T-cell (primary cell): ENCODE results near the gene CD86. TPM values are rescaled to one million over a fixed set of nuclear protein-coding genes. Genes with fewer than 3 reads are reported as not detected.

Experiments used
- ATAC-seq, 4 experiments: fragments of 200-7000 bp in 3 of 4; fragments of 150-1000 bp in 1 of 4; cut with Tn5 transposase; replicated peaks in 1 of 4; 1 replicate in 3 of 4; 2 replicates in 1 of 4; pipeline ENCODE4 v1.10.0; 2021; ENCODE audit warnings: moderate library complexity in 3 of 4, mild to moderate bottlenecking in 2 of 4, moderate number of reproducible peaks in 1 of 4
- CTCF ChIA-PET, 2 donors: fragments of 300-600 bp; sonication (Branson Sonifier 250); formaldehyde crosslinking; loops; one replicate each; lab custom pipeline; 2022; ENCODE audit warnings: antibody characterized with exemption in 2 of 2; lab: Charles Lee
- POLR2A ChIA-PET, 2 donors: fragments of 300-600 bp; sonication (Branson Sonifier 250); formaldehyde crosslinking; loops; one replicate each; lab custom pipeline; 2022; ENCODE audit warnings: antibody characterized with exemption in 2 of 2; lab: Charles Lee
- DNase-seq, 35 experiments: peaks; one replicate each; pipeline versions ENCODE4 v3.0.0 to v3.0.0-alpha.2; 2013 to 2023
- H3K27ac ChIP-seq: one replicate; pipeline ENCODE4 v1.5.1; 2013; ENCODE audit warnings: low read length
- H3K27me3 ChIP-seq, 2 experiments: replicated peaks in 1 of 2; 1 replicate in 1 of 2; 2 replicates in 1 of 2; pipeline versions ENCODE4 v1.6.1 to v1.7.0; 2013; ENCODE audit warnings: low read length in 1 of 2, mixed read lengths in 1 of 2; ENCODE audit not compliant: control insufficient read depth in 2 of 2, insufficient read depth in 2 of 2; ENCODE audit errors: extremely low read depth in 1 of 2
- H3K36me3 ChIP-seq, 2 donors: 1 replicate in 1 of 2; 2 replicates in 1 of 2; pipeline versions ENCODE4 v1.6.1 to v1.7.0; 2013; ENCODE audit warnings: low read length in 1 of 2; ENCODE audit not compliant: control insufficient read depth in 2 of 2, insufficient read depth in 1 of 2; ENCODE audit errors: extremely low read depth in 1 of 2
- H3K4me1 ChIP-seq, 2 experiments: 1 replicate in 1 of 2; 2 replicates in 1 of 2; pipeline versions ENCODE4 v1.6.1 to v1.7.0; 2013; ENCODE audit warnings: low read length in 2 of 2, mixed read lengths in 1 of 2; ENCODE audit not compliant: insufficient read depth in 2 of 2, control insufficient read depth in 1 of 2; ENCODE audit errors: extremely low read depth in 1 of 2
- H3K4me3 ChIP-seq, 2 donors: 1 replicate in 1 of 2; 2 replicates in 1 of 2; pipeline versions ENCODE4 v1.5.1 to v1.7.0; 2013; ENCODE audit warnings: mild to moderate bottlenecking in 2 of 2, low read length in 1 of 2, moderate library complexity in 1 of 2; ENCODE audit not compliant: control insufficient read depth in 1 of 2; ENCODE audit errors: extremely low read depth in 1 of 2
- H3K9me3 ChIP-seq: 2 replicates; pipeline ENCODE4 v1.7.0; 2013
- H3K27ac Mint-ChIP-seq, 2 donors: one replicate each; pipeline ENCODE4 v1.8.0; 2020 to 2021; ENCODE audit warnings: mild to moderate bottlenecking in 2 of 2, mixed read lengths in 2 of 2
- H3K27me3 Mint-ChIP-seq, 2 donors: one replicate each; pipeline ENCODE4 v1.8.0; 2021 to 2022; ENCODE audit warnings: mixed read lengths in 2 of 2
- H3K36me3 Mint-ChIP-seq: one replicate; pipeline ENCODE4 v1.8.0; 2021; ENCODE audit warnings: mixed read lengths
- H3K4me1 Mint-ChIP-seq, 3 donors: one replicate each; pipeline ENCODE4 v1.8.0; 2020 to 2022; ENCODE audit warnings: mixed read lengths in 3 of 3, mild to moderate bottlenecking in 1 of 3
- H3K4me3 Mint-ChIP-seq, 3 donors: one replicate each; pipeline ENCODE4 v1.8.0; 2020 to 2022; ENCODE audit warnings: mild to moderate bottlenecking in 3 of 3, mixed read lengths in 3 of 3, moderate library complexity in 3 of 3
- H3K9me3 Mint-ChIP-seq, 3 donors: one replicate each; pipeline ENCODE4 v1.8.0; 2020 to 2022; ENCODE audit warnings: mixed read lengths in 3 of 3
- WGBS: methylation state at CpG from one replicate; pipeline ENCODE4 v1.1.5; 2013; ENCODE audit warnings: missing lambda C conversion rate; ENCODE audit not compliant: insufficient coverage; 5-methylcytosine and 5-hydroxymethylcytosine counted together
- total RNA-seq, 35 experiments: library from RNA in 6 of 35; stranded (reverse) in 6 of 35; fragments of 120-200 nt in 1 of 35; gene quantifications; one replicate each; pipeline versions ENCODE4 v1.2.1 to v1.2.4 and lab custom pipeline; 2013 to 2026

CD86 gene
- total RNA-seq, 5 donors from 2014 or later (not counting 1 experiment from before 2014, with no cell fraction given) = 0.23 to 1.2 (median 0.52) TPM; not detected in 1

GRCh38 chr3:122013448-122013925, 41.7 kb upstream of the CD86 start:
- Histone ChIP-seq H3K4me3 (no peak overlapping the region), H3K36me3 (no peaks in the 10 kb centered on the region), H3K4me1 (no peaks in the 10 kb centered on the region), H3K9me3 (no peaks in the 10 kb centered on the region), H3K27me3 (no peaks in the 10 kb centered on the region), H3K27ac (no peak overlapping the region)
- H3K27ac Mint-ChIP-seq = no peak overlapping the region
- H3K4me3 Mint-ChIP-seq = no peak overlapping the region
- WGBS = 90% methylated on average over 3 of the region's 5 CpGs
- ChIA-PET CTCF (no interaction called here), POLR2A (no interaction called here)
- DNase-seq = no peak
- peaks cover 22 to 23% of the 10 kb centered on the region in 2 donors for H3K27me3 Mint-ChIP-seq
- H3K36me3 Mint-ChIP-seq = no peaks in the 10 kb centered on the region
- H3K9me3 Mint-ChIP-seq = peaks cover 0 to 3% (median 0%) of the 10 kb centered on the region in 3 donors
- no peak for ATAC-seq
- no peaks in the 10 kb centered on the region for H3K4me1 Mint-ChIP-seq

DNA sequence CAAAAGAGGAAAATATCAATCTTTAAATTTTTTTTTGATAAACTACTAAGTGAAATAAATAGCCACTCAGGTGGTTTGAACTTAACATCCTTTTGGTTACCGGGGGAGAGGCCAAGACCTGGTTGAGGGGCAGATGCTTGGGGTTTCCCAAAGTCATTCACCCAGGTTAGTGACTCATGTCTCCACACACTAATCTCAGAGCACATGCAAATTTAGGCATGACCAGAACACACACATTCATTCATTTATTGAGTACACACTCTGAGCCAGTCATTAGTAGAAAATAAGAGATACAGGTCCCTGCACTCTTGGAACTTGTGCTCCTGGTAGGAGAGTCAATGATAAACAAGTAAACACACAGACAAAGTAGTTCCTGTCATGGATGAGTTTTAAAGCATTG, 40.4 kb upstream of the CD86 start:
- H3K4me3 Mint-ChIP-seq = no peak overlapping the region
- Histone ChIP-seq H3K4me1 (no peaks in the 10 kb centered on the region), H3K36me3 (no peaks in the 10 kb centered on the region), H3K27ac (no peak overlapping the region), H3K9me3 (no peaks in the 10 kb centered on the region), H3K4me3 (no peak overlapping the region), H3K27me3 (no peaks in the 10 kb centered on the region)
- no peak overlapping the region for H3K27ac Mint-ChIP-seq
- peaks cover 25 to 35% of the 10 kb centered on the region in 2 donors for H3K27me3 Mint-ChIP-seq
- no peak for DNase-seq
- no CpG with 5 or more reads among the region's 1 CpG for WGBS
- ATAC-seq = no peak
- peaks cover 0 to 3% (median 0%) of the 10 kb centered on the region in 3 donors for H3K9me3 Mint-ChIP-seq
- H3K36me3 Mint-ChIP-seq = no peaks in the 10 kb centered on the region
- H3K4me1 Mint-ChIP-seq = no peaks in the 10 kb centered on the region
- POLR2A ChIA-PET = no interaction called here
- CTCF ChIA-PET = no interaction called here

DNA sequence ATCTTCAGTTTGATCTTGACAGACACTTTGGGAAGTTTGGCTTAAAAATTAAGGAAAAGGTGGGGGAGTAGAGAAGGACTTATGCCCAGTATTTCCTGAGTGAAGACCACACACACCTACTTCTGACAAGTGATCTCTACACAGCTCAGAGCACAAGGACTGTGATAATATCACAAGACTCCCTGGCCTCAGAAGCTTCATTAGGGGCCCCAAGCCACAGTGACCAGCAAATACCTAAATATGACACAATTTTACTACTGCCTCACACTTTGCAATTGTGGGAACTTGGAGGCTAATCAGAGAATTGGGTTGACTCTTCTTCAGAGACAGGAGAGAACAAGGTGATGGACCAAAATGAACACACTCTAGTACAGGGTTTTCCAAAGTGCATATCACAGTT, 35.7 kb upstream of the CD86 start:
- Histone ChIP-seq H3K4me1 (peaks cover 0 to 5% of the 10 kb centered on the region in 2 experiments), H3K36me3 (no peaks in the 10 kb centered on the region), H3K4me3 (no peak overlapping the region), H3K27ac (no peak overlapping the region), H3K27me3 (peaks cover 0 to 19% of the 10 kb centered on the region in 2 experiments), H3K9me3 (no peaks in the 10 kb centered on the region)
- ChIA-PET CTCF (no interaction called here), POLR2A (no interaction called here)
- peaks cover 0 to 3% (median 0%) of the 10 kb centered on the region in 3 donors for H3K9me3 Mint-ChIP-seq
- peaks cover 47 to 57% of the 10 kb centered on the region in 2 donors for H3K27me3 Mint-ChIP-seq
- ATAC-seq = no peak
- H3K4me3 Mint-ChIP-seq = no peak overlapping the region
- H3K36me3 Mint-ChIP-seq = no peaks in the 10 kb centered on the region
- peaks cover 5 to 9% (median 6%) of the 10 kb centered on the region in 3 donors for H3K4me1 Mint-ChIP-seq
- no peak for DNase-seq
- H3K27ac Mint-ChIP-seq = no peak overlapping the region

DNA sequence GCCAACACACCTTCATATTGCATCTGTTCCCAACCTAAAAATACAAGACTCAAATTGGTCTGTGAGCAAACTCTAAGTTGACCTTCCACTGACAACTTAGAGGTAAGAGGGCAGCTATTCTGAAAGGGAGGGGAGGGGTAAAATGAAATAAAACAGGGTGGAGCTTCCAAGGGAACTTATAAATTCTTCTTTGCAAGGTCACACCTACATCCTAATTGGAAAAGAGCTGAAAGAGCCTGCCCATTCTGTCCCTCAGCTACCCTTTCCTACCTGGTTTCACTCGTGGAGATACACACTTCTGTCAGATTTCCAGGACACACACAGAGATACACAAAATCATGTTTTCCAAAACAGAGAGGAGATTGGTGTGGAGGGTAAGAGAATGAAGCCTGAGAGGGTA, 34.1 kb upstream of the CD86 start:
- peaks cover 0 to 19% of the 10 kb centered on the region in 2 experiments for H3K27me3 ChIP-seq
- H3K27ac ChIP-seq = no peak overlapping the region
- no peaks in the 10 kb centered on the region for H3K9me3 ChIP-seq
- ATAC-seq = no peak
- peaks cover 0 to 5% of the 10 kb centered on the region in 2 experiments for H3K4me1 ChIP-seq
- CTCF ChIA-PET = no interaction called here
- no peaks in the 10 kb centered on the region for H3K36me3 ChIP-seq
- Mint-ChIP-seq H3K4me1 (peaks cover 5 to 9% (median 6%) of the 10 kb centered on the region in 3 donors), H3K27me3 (peaks cover 42 to 53% of the 10 kb centered on the region in 2 donors), H3K27ac (no peak overlapping the region), H3K9me3 (peaks cover 0 to 2% (median 0%) of the 10 kb centered on the region in 3 donors), H3K4me3 (peak overlapping the region in 1 of 3 donors; percentile 35), H3K36me3 (no peaks in the 10 kb centered on the region)
- WGBS = no CpG with 5 or more reads among the region's 1 CpG
- no peak overlapping the region for H3K4me3 ChIP-seq
- DNase-seq = no peak
- POLR2A ChIA-PET = no interaction called here

GRCh38 chr3:122021811-122022401, 33.3 kb upstream of the CD86 start, which contains the start of gene ILDR1:
Gene ILDR1 (minus strand): TSS chr3:122022247. CDS start chr3:122022077, 170 bp downstream.
- ChIA-PET POLR2A (no interaction called here), CTCF (interaction anchor here in 1 of 2 donors (0.6 kb wide), 1 partner anchor 56 kb away, joined by 4 read pairs; no protein-coding TSS in a partner anchor)
- H3K9me3 ChIP-seq = no peaks in the 10 kb centered on the region
- peaks cover 0 to 19% of the 10 kb centered on the region in 2 experiments for H3K27me3 ChIP-seq
- DNase-seq (peak in 5 of 35 experiments; percentile 1 to 8 (median 3)), ATAC-seq (peak in 3 of 4 experiments; percentile 34 to 70 (median 36))
- Mint-ChIP-seq H3K4me1 (peaks cover 5 to 9% (median 6%) of the 10 kb centered on the region in 3 donors), H3K27me3 (peaks cover 38 to 47% of the 10 kb centered on the region in 2 donors), H3K4me3 (peak within 1 kb of the TSS in 2 of 3 donors; percentile 41 to 63), H3K27ac (no peak within 1 kb of the TSS), H3K36me3 (no peaks in the 10 kb centered on the region), H3K9me3 (no peaks in the 10 kb centered on the region)
- H3K4me3 ChIP-seq = peak within 1 kb of the TSS in 1 of 2 donors; percentile 62
- H3K27ac ChIP-seq = no peak within 1 kb of the TSS
- no peaks in the 10 kb centered on the region for H3K36me3 ChIP-seq
- peaks cover 0 to 5% of the 10 kb centered on the region in 2 experiments for H3K4me1 ChIP-seq
- 20% methylated on average over 43 of the region's 43 CpGs for WGBS

- peaks cover 31 to 39% of the 10 kb centered on the region in 2 donors for H3K27me3 Mint-ChIP-seq
- DNase-seq = no peak
- Histone ChIP-seq H3K27ac (no peak overlapping the region), H3K4me1 (peaks cover 0 to 5% of the 10 kb centered on the region in 2 experiments), H3K36me3 (no peaks in the 10 kb centered on the region), H3K4me3 (no peak overlapping the region), H3K27me3 (peaks cover 0 to 19% of the 10 kb centered on the region in 2 experiments), H3K9me3 (no peaks in the 10 kb centered on the region)
- WGBS = 60% methylated on average over 4 of the region's 8 CpGs
- ChIA-PET POLR2A (no interaction called here), CTCF (no interaction called here)
- peak overlapping the region in 1 of 2 donors; percentile 24 for H3K27ac Mint-ChIP-seq
- no peak overlapping the region for H3K4me3 Mint-ChIP-seq
- ATAC-seq = no peak
- peaks cover 5 to 9% (median 6%) of the 10 kb centered on the region in 3 donors for H3K4me1 Mint-ChIP-seq
- H3K9me3 Mint-ChIP-seq = no peaks in the 10 kb centered on the region
- no peaks in the 10 kb centered on the region for H3K36me3 Mint-ChIP-seq
These were observed 31.7 kb upstream of the CD86 start for GRCh38 chr3:122023335-122023910.
